Activated T-cell treated with anti-CD3 and anti-CD28 coated beads, Interleukin-2, amount 50 U/mL, for 1 hour (primary cell): ENCODE results near the gene BTNL8.

Source experiments
- DNase-seq: peaks from one replicate; pipeline ENCODE4 v3.0.0-alpha.2; 2020

The BTNL8 gene

GRCh38 chr5:180970336-180970735, 71.4 kb downstream of the BTNL8 start:
- DNase-seq = no peak

DNA sequence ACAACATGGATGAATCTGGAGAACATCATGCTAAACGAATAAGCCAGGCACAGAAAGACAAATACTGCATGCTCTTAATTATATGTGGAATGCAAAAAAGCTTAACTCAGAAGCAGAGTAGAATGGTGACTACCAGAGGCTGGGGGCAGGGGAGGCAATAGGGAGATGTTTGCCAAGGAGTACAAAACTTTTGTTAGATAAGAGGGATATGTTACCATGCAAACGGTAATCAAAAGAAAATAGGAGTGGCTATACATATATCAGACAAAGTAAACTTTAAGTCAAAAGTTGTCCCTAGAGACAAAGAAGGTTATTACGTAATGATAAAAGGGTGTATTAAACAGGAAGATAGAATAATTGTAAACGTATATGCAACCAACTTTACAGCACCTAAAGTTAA, 71.9 kb downstream of the BTNL8 start:
- DNase-seq = no peak

DNA sequence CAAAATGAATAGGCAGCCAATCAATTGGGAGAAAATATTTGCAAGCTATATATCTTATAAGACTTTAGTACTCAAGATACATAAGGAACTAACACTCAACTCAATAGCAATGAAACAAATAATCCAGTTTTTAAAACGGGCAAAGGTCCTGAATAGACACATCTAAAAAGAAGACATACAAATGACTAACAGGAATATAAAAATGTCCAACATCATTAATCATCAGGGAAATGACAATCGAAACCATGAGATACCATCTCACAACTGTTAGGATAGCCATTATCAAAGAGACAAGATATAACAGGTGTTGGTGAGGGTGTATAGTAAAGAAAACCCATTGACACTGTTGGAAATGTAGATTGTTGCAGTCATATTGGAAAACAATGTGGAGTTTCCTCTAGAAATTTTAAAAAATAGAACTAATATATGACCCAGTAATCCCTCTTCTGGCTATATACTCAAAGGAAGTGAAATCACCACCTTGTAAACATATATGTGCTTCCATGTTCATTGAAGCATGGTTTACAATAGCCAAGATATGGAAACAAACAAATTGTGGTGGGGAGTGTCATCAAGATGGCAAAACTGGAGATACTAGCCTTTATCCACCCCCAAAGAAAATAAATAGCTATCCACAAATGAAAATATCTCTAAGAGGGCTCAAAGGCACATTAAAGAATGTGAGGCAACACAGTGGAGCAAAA, 75.8 kb downstream of the BTNL8 start:
- no peak for DNase-seq

DNA sequence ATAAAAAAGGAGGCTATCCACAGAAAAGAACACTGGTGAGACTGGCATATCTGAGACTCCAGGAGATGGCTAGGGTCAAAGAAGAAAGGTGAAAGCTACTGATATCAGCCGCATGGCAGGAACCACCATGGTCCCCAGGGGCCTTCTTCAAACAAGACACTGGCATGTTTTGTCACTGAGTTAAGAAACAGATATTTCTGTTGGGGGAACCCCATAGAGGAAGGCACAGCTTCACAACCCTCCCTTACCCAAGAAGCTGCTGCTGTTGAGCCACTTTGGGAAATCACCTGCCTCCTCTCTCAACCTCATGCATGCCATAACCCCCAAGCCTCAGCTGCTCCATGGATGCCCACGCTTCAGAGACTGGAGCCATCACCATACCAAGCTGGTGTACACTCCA, 76.4 kb downstream of the BTNL8 start:
- DNase-seq = no peak

DNA sequence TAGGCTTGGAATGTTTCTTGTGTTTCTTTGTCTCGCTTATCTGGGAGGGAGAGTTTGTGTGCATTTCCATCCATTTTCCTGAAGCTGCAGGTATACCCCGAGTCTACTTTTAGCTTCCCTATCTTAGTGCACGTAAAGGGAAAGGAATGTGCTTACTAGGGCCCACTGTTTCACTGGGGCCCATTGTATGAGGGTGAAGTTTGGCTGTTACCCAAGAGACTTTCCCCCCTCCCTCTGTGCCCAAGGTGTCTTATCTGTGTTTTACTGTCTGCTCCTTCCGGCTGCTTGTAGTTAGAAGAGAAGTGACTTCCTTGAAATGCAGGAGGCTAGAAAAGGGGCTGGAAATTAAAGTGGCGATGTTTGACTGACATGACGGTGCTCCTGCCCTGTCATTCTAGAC, 77.6 kb downstream of the BTNL8 start:
- no peak for DNase-seq

DNA sequence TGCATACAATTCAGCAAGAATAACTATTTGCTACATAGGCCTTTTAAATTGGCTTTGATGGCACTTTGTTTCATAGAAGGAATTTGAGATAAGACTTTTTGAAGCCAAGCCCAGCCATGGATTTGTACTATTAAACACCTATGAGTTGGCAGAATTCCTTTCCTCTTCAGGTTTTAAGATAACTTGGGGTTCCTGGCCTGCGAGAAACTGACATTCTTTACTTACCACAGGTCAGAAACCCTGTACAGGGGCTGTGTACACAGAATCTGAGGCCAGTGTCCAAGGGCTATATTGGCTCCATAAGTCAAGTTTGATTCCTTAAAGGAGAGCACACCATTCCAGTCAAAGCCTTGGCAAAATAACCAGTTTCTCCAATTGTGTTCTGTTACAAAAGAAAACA, 78.9 kb downstream of the BTNL8 start:
- DNase-seq = no peak

DNA sequence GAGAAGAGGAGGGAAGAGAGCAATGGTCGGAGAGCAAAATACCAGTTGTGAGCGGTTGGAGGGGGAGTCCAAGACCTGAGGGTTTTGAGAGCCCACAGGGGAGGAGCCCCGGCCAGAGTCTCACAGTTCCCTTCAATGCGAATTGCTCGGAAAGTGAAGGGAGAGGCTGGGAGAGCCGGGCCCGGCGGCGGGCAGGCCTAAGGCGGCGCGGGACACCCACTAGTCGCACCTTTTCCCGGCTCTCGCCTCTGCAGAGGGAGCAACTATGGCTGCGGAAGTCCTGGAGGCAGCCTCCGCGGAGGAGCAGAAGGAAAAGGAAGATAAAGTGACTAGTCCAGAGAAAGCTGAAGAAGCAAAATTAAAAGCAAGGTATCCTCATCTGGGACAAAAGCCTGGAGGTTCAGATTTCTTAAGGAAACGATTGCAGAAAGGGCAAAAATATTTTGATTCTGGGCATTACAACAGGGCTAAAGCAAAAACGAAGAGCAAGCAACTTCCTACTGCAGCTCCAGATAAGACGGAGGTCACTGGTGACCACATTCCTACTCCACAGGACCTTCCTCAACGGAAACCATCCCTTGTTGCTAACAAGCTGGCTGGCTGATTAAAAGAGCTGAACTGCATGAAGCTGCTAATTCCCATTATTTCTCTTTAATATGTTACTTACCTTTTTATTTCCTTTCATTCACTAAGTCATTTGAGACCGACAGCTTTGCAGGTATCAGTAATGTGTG, 83.2 kb downstream of the BTNL8 start:
- no peak for DNase-seq

DNA sequence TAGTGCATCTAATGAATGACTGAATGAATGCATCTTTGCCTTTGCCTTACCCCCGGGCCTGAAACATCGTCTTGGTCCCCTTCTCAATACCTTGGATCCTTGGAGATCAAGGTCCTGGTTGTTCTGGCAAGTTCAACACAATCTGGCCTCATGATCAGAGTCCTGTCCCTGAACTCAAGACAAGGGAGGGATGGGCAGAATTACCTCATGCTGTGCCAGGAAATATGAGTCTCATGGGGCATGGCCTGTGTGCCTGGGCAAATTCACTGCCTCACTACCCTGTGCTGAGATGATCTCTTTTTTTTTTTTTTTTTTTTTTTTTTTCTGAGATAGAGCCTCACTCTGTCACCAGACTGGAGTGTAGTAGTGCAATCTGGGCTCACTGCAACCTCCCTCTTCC, 89.1 kb downstream of the BTNL8 start:
- DNase-seq = no peak

- no peak for DNase-seq
These were observed 89.6 kb downstream of the BTNL8 start, which contains the start of gene BTNL3 for GRCh38 chr5:180988592-180988991. TSS of gene BTNL3 (plus strand) at chr5:180988846. CDS start at chr5:180989029, 183 bp downstream.

DNA sequence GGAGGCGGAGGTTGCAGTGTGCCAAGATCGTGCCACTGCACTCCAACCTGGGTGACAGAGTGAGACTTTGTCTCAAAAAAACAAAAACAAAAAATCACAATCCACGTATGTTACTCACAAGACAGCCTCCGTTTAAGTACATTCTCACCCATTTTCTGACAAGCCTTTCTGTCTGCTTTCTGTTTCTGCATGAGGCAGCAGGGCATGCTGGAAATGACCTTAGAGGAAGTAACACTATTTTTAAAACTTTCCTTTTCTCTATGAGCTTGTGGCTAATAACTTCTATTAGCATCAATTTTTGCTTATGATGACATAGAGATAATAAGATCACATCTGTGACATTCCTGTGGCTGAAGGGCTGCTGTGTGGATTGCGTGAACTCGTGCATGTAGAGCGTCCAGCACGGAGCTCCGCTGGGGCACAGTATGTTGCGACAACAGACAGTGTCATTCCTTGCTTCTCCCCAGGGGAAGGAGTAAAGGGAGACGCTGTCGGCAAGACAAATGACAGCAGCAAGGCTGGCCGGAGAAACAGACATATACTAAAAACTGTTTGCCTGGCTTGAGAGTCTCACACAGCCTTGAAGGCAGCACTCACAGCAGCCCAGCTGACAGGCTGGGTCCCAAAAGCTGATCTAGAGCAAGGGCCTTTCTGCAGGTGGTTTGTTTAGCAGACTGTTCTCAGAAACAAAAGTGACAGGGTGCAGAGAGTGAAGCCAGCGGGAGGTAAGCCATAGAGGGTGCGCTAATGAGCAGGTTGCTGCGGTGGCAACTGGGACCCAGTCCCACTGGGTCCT, 91.3 kb downstream of the BTNL8 start:
- DNase-seq = no peak

DNA sequence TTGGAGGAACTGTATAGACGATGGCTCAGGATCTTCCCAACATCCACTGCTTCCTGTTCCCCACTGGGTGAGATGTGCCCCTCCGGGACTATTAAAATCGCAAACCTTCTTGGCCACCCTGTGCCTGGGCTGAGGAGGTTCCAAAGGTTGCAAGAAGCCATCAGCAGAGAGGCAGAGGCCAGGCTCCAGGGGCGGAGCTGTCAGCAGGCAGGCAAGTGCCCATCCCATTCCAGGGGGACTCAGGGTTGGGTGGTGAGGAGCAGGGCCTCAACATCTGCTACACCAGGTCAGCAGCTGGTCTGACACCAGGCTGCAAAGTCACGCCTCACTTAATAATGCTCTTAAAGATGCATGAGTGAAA, 91.9 kb downstream of the BTNL8 start:
- no peak for DNase-seq
